GM12874 (cell line): ENCODE results near the gene HBP1.

Source experiments
- CTCF ChIP-seq: IDR thresholded peaks from 2 replicates; pipeline ENCODE4 v1.5.1; 2011; ENCODE audit warnings: low read depth, mild to moderate bottlenecking, control low read depth, low read length, moderate library complexity; ENCODE audit not compliant: insufficient read depth

The HBP1 gene

GRCh38 chr7:107130487-107131220 is 38.1 kb upstream of the HBP1 start:
- TF ChIP-seq CTCF, result no peak

- TF ChIP-seq CTCF, result no peak
Measured at GRCh38 chr7:107133396-107133795, 35.4 kb upstream of the HBP1 start.

GRCh38 chr7:107138696-107139420 is 29.9 kb upstream of the HBP1 start:
- no peak for TF ChIP-seq CTCF

GRCh38 chr7:107145067-107145838 is 23.6 kb upstream of the HBP1 start:
- no peak for TF ChIP-seq CTCF

GRCh38 chr7:107147464-107148393 is 21.1 kb upstream of the HBP1 start:
- peak; percentile 60; the same call in 1 of the 2 replicates for TF ChIP-seq CTCF

- no peak for TF ChIP-seq CTCF
Measured at GRCh38 chr7:107148721-107149120, 20.1 kb upstream of the HBP1 start.
